Measurements from ENCODE around the gene NSRP1. TPM values are rescaled to one million over a fixed set of nuclear protein-coding genes. Genes with fewer than 3 reads are reported as not detected.
"Not testable (repeated sequence)": the region's sequence is repeated elsewhere in the genome, so short reads cannot be mapped to it uniquely, and the experiment has no call there.

NSRP1 gene
- total RNA-seq, 1 donor from 2014 or later = 17.4 TPM

DNA sequence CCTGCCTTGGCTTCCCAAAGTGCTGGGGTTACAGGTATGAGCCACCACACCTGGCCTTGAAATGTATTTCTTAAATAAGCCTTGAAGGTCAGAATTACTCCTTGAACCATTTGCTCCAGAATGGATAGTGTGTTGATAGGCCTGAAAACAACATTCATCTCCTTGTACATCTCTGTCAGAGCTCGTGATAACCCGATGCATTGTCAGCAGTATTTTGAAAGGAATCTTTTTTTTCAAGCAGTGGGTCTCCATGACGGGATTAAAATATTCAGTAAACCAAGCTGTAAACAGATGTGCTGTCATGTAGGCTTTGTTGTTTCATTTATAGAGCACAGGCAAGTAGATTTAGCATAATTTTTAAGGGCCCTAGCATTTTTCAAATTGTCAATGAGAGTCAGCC lies 16.6 kb downstream of the NSRP1 start:
- Histone ChIP-seq H3K27ac (no peak overlapping the region), H3K36me3 (peaks cover 0 to 14% of the 10 kb centered on the region in 2 donors), H3K4me1 (peaks cover 5% of the 10 kb centered on the region), H3K9me3 (no peaks in the 10 kb centered on the region), H3K4me3 (no peak overlapping the region), H3K27me3 (no peaks in the 10 kb centered on the region)
- TF ChIP-seq POLR2A (IDR thresholded peaks at IDR 0.05) (no peak), POLR2AphosphoS5 (IDR thresholded peaks at IDR 0.05; ENCODE audit: insufficient read depth in 1 of 2, low read depth in 1 of 2) (no peak), CTCF (IDR thresholded peaks at IDR 0.05) (no peak)
- intact Hi-C loops (cut with DNase I) = no loop called here
- DNase-seq (ENCODE audit: extremely low spot score in 2 of 2) = no peak

- DNase-seq (ENCODE audit: extremely low spot score in 2 of 2) = no peak
- H3K36me3 ChIP-seq = peaks cover 0 to 11% of the 10 kb centered on the region in 2 donors
- intact Hi-C loops (cut with DNase I) = no loop called here
- H3K27ac ChIP-seq = no peak overlapping the region
- no peaks in the 10 kb centered on the region for H3K27me3 ChIP-seq
- no peak overlapping the region for H3K4me3 ChIP-seq
- H3K4me1 ChIP-seq = peaks cover 7% of the 10 kb centered on the region
- no peaks in the 10 kb centered on the region for H3K9me3 ChIP-seq
- TF ChIP-seq CTCF (IDR thresholded peaks at IDR 0.05) = no peak
- TF ChIP-seq POLR2AphosphoS5 (IDR thresholded peaks at IDR 0.05; ENCODE audit: insufficient read depth in 1 of 2, low read depth in 1 of 2) = no peak
- TF ChIP-seq POLR2A (IDR thresholded peaks at IDR 0.05) = no peak
Measured at GRCh38 chr17:30134551-30134950, 17.9 kb downstream of the NSRP1 start.

DNA sequence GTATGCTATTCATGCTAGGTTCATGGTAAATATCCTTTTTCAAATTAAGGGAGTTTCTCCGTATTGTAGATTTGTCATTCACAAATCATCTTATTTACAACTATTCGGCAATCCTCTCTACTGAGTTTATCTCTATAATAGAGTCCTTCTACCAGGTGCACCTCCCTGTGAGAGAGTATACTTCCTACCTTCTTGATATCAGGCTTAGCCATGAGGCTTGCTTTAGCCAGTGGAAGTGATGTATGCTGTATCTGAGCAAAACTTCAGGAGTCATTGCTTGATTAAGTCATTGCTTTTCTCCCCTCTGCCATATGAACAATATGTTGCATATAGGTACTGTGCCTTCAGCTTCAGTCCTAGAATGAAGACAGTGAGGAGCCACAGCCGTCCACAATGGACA lies 20.5 kb downstream of the NSRP1 start:
- Histone ChIP-seq H3K4me1 (peaks cover 7% of the 10 kb centered on the region), H3K9me3 (no peaks in the 10 kb centered on the region), H3K27ac (no peak overlapping the region), H3K27me3 (no peaks in the 10 kb centered on the region), H3K4me3 (no peak overlapping the region), H3K36me3 (peaks cover 0 to 11% of the 10 kb centered on the region in 2 donors)
- no peak for DNase-seq (ENCODE audit: extremely low spot score in 2 of 2)
- TF ChIP-seq POLR2A (IDR thresholded peaks at IDR 0.05) (no peak), POLR2AphosphoS5 (IDR thresholded peaks at IDR 0.05; ENCODE audit: insufficient read depth in 1 of 2, low read depth in 1 of 2) (no peak), CTCF (IDR thresholded peaks at IDR 0.05) (no peak)
- intact Hi-C loops (cut with DNase I) = no loop called here

DNA sequence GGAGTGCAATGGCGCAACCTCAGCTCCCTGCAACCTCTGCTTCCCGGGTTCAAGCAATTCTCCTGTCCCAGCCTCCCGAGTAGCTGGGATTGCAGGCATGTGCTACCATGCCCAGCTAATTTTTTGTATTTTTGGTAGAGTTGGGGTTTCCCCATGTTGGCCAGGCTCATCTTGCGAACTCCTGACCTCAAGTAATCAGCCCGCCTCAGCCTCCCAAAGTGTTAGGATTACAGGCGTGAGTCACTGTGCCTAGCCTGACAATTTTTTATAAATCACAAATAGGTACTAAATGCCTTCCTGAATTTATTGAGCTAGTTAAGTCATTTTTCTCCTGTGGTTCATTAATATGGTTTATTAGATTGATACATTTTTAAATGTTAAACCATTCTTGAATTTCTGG lies 31.2 kb downstream of the NSRP1 start:
- H3K27ac ChIP-seq; H3K36me3 ChIP-seq; H3K4me3 ChIP-seq; H3K9me3 ChIP-seq; DNase-seq (ENCODE audit: extremely low spot score in 2 of 2); intact Hi-C loops (cut with DNase I); H3K27me3 ChIP-seq: not testable (repeated sequence)
- peaks cover 17% of the 10 kb centered on the region for H3K4me1 ChIP-seq

DNA sequence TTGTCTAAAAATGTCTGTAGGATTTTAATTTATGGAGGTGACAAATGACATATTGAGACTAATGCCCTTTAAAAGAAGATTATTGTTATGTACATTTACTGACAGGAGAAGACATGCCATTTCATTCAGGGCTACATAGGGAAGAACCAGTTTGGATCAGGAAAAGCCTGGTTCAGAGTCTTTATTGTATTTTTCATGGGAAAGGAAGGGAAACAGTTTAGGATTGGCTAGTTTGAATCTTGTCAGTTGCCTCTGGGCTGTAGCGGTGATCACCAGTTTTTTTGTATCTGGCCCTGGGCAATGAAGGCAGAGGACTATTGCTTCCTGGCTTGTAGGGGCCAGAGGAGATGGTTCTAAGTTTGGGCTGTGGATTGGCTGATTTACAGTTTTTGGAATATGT lies 31.8 kb downstream of the NSRP1 start:
- H3K27ac ChIP-seq = no peak overlapping the region
- DNase-seq (ENCODE audit: extremely low spot score in 2 of 2) = no peak
- no peaks in the 10 kb centered on the region for H3K36me3 ChIP-seq
- H3K4me1 ChIP-seq = peaks cover 17% of the 10 kb centered on the region
- H3K9me3 ChIP-seq = no peaks in the 10 kb centered on the region
- TF ChIP-seq CTCF (IDR thresholded peaks at IDR 0.05) = no peak
- TF ChIP-seq POLR2A (IDR thresholded peaks at IDR 0.05) = no peak
- TF ChIP-seq POLR2AphosphoS5 (IDR thresholded peaks at IDR 0.05; ENCODE audit: insufficient read depth in 1 of 2, low read depth in 1 of 2) = no peak
- intact Hi-C loops (cut with DNase I) = no loop called here
- H3K27me3 ChIP-seq = no peaks in the 10 kb centered on the region
- H3K4me3 ChIP-seq = no peak overlapping the region

DNA sequence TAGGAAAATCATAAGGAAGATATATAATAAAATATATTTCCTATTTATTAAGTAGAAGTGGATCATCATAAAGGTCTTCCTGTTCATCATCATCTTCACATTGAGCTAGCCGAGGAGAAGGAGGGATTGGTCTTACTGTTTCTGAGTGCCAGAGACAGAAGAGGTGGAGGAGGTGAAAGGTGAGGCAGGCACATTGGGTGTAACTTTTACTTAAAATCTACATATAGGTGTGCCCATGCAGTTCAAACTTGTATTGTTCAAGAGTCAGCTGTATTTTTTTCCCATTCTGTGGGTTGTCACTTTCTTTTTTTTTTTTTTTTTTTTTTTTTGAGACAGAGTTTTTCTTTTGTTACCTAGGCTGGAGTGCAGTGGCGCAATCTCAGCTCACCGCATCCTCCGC lies 34.9 kb downstream of the NSRP1 start:
- no peak overlapping the region for H3K27ac ChIP-seq
- H3K9me3 ChIP-seq = no peaks in the 10 kb centered on the region
- no peak overlapping the region for H3K4me3 ChIP-seq
- intact Hi-C loops (cut with DNase I) = no loop called here
- H3K27me3 ChIP-seq = no peaks in the 10 kb centered on the region
- TF ChIP-seq POLR2AphosphoS5 (IDR thresholded peaks at IDR 0.05; ENCODE audit: insufficient read depth in 1 of 2, low read depth in 1 of 2) (no peak), POLR2A (IDR thresholded peaks at IDR 0.05) (no peak)
- DNase-seq (ENCODE audit: extremely low spot score in 2 of 2) = no peak
- peaks cover 15% of the 10 kb centered on the region for H3K4me1 ChIP-seq
- H3K36me3 ChIP-seq = no peaks in the 10 kb centered on the region
